Bone marrow (tissue), 2 donors: Measurements from ENCODE around the gene PLCL1.

Experiments
- DNase-seq, 2 donors: peaks; one replicate each; lab custom pipeline; 2025; lab: John Stamatoyannopoulos, UW

The PLCL1 gene

GRCh38 chr2:197804049-197804757, at the start of gene PLCL1:
Gene PLCL1, plus strand, starts transcription at chr2:197804593.
- DNase-seq = peak in 1 of 2 donors; percentile 26

GRCh38 chr2:197759013-197759412, 45.4 kb upstream of the PLCL1 start:
- no peak for DNase-seq

GRCh38 chr2:197759625-197760292, 44.6 kb upstream of the PLCL1 start:
- DNase-seq = no peak

- no peak for DNase-seq
Measured at GRCh38 chr2:197760293-197760657, 44.1 kb upstream of the PLCL1 start.

- peak in 1 of 2 donors; percentile 13 for DNase-seq
Measured at GRCh38 chr2:197777823-197778407, 26.5 kb upstream of the PLCL1 start.

GRCh38 chr2:197779261-197779660, 25.1 kb upstream of the PLCL1 start:
- DNase-seq = no peak

GRCh38 chr2:197782126-197782525, 22.3 kb upstream of the PLCL1 start:
- no peak for DNase-seq

GRCh38 chr2:197784956-197785941, 19.1 kb upstream of the PLCL1 start, which contains the start of gene BOLL:
Gene BOLL, minus strand, starts transcription at chr2:197785319. Its CDS starts 3,469 bp downstream, at chr2:197781850.
- DNase-seq = no peak

- no peak for DNase-seq
Measured at GRCh38 chr2:197786010-197786877, 18.1 kb upstream of the PLCL1 start.

- no peak for DNase-seq
Measured at GRCh38 chr2:197793456-197793855, 10.9 kb upstream of the PLCL1 start.

GRCh38 chr2:197795277-197795676, 9.1 kb upstream of the PLCL1 start:
- no peak for DNase-seq

GRCh38 chr2:197798187-197798586, 6.2 kb upstream of the PLCL1 start:
- DNase-seq = no peak

- DNase-seq = no peak
Measured at GRCh38 chr2:197799068-197799467, 5.3 kb upstream of the PLCL1 start.

GRCh38 chr2:197800091-197800490, 4.3 kb upstream of the PLCL1 start:
- no peak for DNase-seq

- no peak for DNase-seq
Measured at GRCh38 chr2:197801033-197801432, 3.4 kb upstream of the PLCL1 start.

- peak in 1 of 2 donors; percentile 32 for DNase-seq
Measured at GRCh38 chr2:197803033-197803444, 1.4 kb upstream of the PLCL1 start.

GRCh38 chr2:197804758-197805714, 643 bp downstream of the PLCL1 start:
- DNase-seq = no peak

GRCh38 chr2:197805715-197806633, 1.6 kb downstream of the PLCL1 start:
- DNase-seq = no peak

- no peak for DNase-seq
Measured at GRCh38 chr2:197809064-197809463, 4.7 kb downstream of the PLCL1 start.
